ENCODE measurements around the gene ERMARD. TPM values are rescaled to one million over a fixed set of nuclear protein-coding genes. Genes with fewer than 3 reads are reported as not detected.

ERMARD gene
- total RNA-seq, 1 experiment from 2014 or later, result 13.6 TPM

GRCh38 chr6:169811521-169812256 lies 60.3 kb downstream of the ERMARD start:
- Mint-ChIP-seq H3K9me3 (peaks cover 19% of the 10 kb centered on the region in 2 experiments), H3K27me3 (ENCODE audit: low read depth) (peaks cover 15% of the 10 kb centered on the region), H3K27ac (no peak overlapping the region), H3K4me3 (no peak overlapping the region), H3K4me1 (peaks cover 16 to 22% of the 10 kb centered on the region in 2 experiments), H3K36me3 (ENCODE audit: insufficient read depth in 1 of 3, low read depth in 3 of 3) (peaks cover 5 to 17% (median 8%) of the 10 kb centered on the region in 3 experiments)
- peak; percentile 19 for DNase-seq
- Histone ChIP-seq H3K9ac (ENCODE audit: extremely low read depth, insufficient read length, low read length) (no peak overlapping the region), H3K23ac (ENCODE audit: insufficient read length, low read depth, low read length) (no peak overlapping the region), H3K27ac (ENCODE audit: insufficient read length, low read depth, low read length) (no peak overlapping the region), H2BK15ac (ENCODE audit: low read depth, low read length) (no peak overlapping the region), H3K56ac (ENCODE audit: insufficient read length, low read depth, low read length) (no peak overlapping the region), H2BK20ac (ENCODE audit: low read depth, low read length, poor library complexity, severe bottlenecking) (no peak overlapping the region), H3K4ac (ENCODE audit: low read depth, low read length) (no peak overlapping the region), H3K27me3 (ENCODE audit: insufficient read depth, low read length) (no peaks in the 10 kb centered on the region), H3T11ph (ENCODE audit: low read length) (no peak overlapping the region), H3K14ac (ENCODE audit: insufficient read depth, low read length) (peak overlapping the region; percentile 46; the same call in 1 of the 2 replicates), H4K91ac (ENCODE audit: insufficient read length, low read depth, low read length) (no peak overlapping the region), H3K18ac (ENCODE audit: insufficient read length, low read depth, low read length) (no peak overlapping the region), H2BK120ac (ENCODE audit: low read depth, low read length, poor library complexity, severe bottlenecking) (no peak overlapping the region), H2BK5ac (ENCODE audit: insufficient read length, low read length) (no peak overlapping the region), H4K20me1 (ENCODE audit: control insufficient read depth, insufficient read depth, insufficient read length) (no peaks in the 10 kb centered on the region), H2AFZ (ENCODE audit: low read length) (no peak overlapping the region), H3K4me2 (ENCODE audit: insufficient read depth, insufficient read length, low read length) (no peak overlapping the region), H4K5ac (ENCODE audit: insufficient read length, low read depth, low read length) (no peak overlapping the region), H3K79me1 (ENCODE audit: insufficient read depth, low read depth, low read length, poor library complexity, severe bottlenecking) (no peaks in the 10 kb centered on the region), H2BK12ac (ENCODE audit: insufficient read length, low read depth, low read length) (no peak overlapping the region), H4K8ac (replicated peaks; ENCODE audit: insufficient read length, low read depth, low read length) (no peak overlapping the region), H3K79me2 (ENCODE audit: insufficient read depth, low read length) (no peaks in the 10 kb centered on the region), H2AK5ac (ENCODE audit: insufficient read length, low read length) (no peak overlapping the region), H3K9me3 (ENCODE audit: control insufficient read depth, low read depth, low read length) (no peaks in the 10 kb centered on the region), H3K23me2 (ENCODE audit: insufficient read length, low read depth, low read length, poor library complexity, severe bottlenecking) (no peaks in the 10 kb centered on the region), H3K4me1 (ENCODE audit: insufficient read depth, low read length) (no peaks in the 10 kb centered on the region)
- WGBS (ENCODE audit: extremely low coverage, insufficient read length, low lambda C conversion rate), result no CpG with 5 or more reads among the region's 18 CpGs
- no peak for TF ChIP-seq CTCF (conservative IDR thresholded peaks at IDR 0.05)
